NOMO-1 (cell line): ENCODE results near the gene HSPA4.
"Not testable (repeated sequence)": the region's sequence is repeated elsewhere in the genome, so short reads cannot be mapped to it uniquely, and the experiment has no call there.

Experiments used
- DNase-seq, 2 experiments: peaks; one replicate each; lab custom pipeline; 2025; ENCODE audit not compliant: unreplicated experiment in 2 of 2; lab: John Stamatoyannopoulos, UW

Gene HSPA4

GRCh38 chr5:133121611-133122150 is 69.9 kb downstream of the HSPA4 start:
- DNase-seq = no peak

- DNase-seq = no peak
Measured at GRCh38 chr5:133122711-133123110, 70.9 kb downstream of the HSPA4 start.

- DNase-seq = no peak
Measured at GRCh38 chr5:133123297-133123696, 71.5 kb downstream of the HSPA4 start.

- DNase-seq = no peak
Measured at GRCh38 chr5:133124891-133125290, 73.1 kb downstream of the HSPA4 start.

GRCh38 chr5:133128066-133128465 is 76.3 kb downstream of the HSPA4 start:
- DNase-seq = no peak

GRCh38 chr5:133129289-133129688 is 77.5 kb downstream of the HSPA4 start:
- no peak for DNase-seq

- DNase-seq = no peak
Measured at GRCh38 chr5:133129950-133130349, 78.1 kb downstream of the HSPA4 start.

- peak in 1 of 2 experiments; percentile 0 for DNase-seq
Measured at GRCh38 chr5:133130387-133131118, 78.7 kb downstream of the HSPA4 start.

GRCh38 chr5:133132717-133133116 is 80.9 kb downstream of the HSPA4 start:
- DNase-seq = no peak

- not testable (repeated sequence) for DNase-seq
Measured at GRCh38 chr5:133133241-133133640, 81.4 kb downstream of the HSPA4 start.

GRCh38 chr5:133136890-133137289 is 85.1 kb downstream of the HSPA4 start:
- not testable (repeated sequence) for DNase-seq

GRCh38 chr5:133140311-133140710 is 88.5 kb downstream of the HSPA4 start:
- no peak for DNase-seq

- DNase-seq = no peak
Measured at GRCh38 chr5:133141746-133142145, 89.9 kb downstream of the HSPA4 start.

- no peak for DNase-seq
Measured at GRCh38 chr5:133142782-133143181, 91.0 kb downstream of the HSPA4 start.

GRCh38 chr5:133144245-133144981 is 92.6 kb downstream of the HSPA4 start:
- DNase-seq = no peak

- peak; percentile 3 to 17 for DNase-seq
Measured at GRCh38 chr5:133145436-133146170, 93.8 kb downstream of the HSPA4 start.

GRCh38 chr5:133147411-133147810 is 95.6 kb downstream of the HSPA4 start:
- no peak for DNase-seq

GRCh38 chr5:133147815-133148567 is 96.2 kb downstream of the HSPA4 start:
- DNase-seq = no peak

- DNase-seq = no peak
Measured at GRCh38 chr5:133149345-133149744, 97.5 kb downstream of the HSPA4 start.

- no peak for DNase-seq
Measured at GRCh38 chr5:133150909-133151544, 99.2 kb downstream of the HSPA4 start.
